MV-4-11 (cell line): Measurements from ENCODE around the gene APRT.

Source experiments
- DNase-seq: peaks from one replicate; lab custom pipeline; 2025; lab: John Stamatoyannopoulos, UW

APRT gene, protein sequence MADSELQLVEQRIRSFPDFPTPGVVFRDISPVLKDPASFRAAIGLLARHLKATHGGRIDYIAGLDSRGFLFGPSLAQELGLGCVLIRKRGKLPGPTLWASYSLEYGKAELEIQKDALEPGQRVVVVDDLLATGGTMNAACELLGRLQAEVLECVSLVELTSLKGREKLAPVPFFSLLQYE

DNA sequence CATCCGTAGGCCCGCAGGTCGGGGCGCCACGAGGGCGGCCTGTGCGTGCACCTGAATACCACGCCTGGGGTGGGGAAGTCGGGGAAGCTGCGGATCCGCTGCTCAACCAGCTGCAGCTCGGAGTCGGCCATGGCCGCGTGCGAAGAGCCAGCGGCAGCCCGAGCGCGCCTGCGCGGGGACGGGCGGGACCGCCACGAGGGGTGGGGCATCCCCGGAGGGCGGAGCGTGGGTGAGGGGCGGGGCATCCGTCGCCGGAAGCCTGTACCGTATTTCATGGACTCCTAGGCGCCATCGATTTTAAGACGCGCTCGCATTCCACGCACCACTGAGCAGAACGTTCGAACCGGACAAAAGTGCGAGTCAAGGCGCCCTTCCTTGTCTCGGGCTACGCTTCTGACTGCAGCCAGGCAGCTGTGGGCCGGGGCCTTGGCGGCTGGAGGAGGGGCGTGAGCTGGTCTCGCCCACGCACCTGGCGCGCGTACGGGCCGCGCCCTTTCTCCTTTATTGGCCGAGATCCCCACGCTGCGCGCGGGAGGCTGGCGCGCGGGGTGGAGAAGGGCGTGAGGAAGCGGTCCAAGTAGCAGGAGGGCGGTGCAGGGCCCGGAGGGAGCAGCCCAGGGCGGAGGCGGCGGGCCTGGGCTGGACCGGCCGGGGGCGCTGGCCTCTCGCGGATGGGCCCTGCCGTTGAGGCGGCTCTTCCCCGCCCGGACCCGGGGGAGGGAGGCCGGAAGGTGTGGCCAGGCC, at the start of gene APRT:
Gene APRT (minus strand): TSS at position 160 of the 744 bp plus-strand sequence. CDS start 29 bp downstream, at position 131.
- peak; percentile 90 for DNase-seq

DNA sequence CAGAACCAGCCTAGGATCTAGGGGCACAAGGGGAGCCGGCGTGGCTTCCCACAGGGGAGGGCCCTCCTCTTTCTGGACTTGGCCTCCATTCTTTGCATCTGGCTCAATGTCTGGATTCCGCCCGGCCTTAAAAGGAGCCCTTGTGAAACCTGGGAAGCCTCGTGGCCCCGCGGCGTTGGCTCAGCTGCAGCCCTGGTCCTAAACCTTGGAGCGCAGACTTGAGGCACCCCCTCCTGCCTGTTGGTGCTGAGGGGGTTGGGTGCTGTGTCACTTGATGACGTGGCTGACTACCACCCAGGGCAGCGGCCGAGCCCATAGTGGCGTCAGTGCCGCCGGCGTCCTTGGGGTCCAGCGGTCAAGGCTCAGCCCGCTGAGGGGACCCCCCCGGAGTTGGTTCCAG, 49.6 kb upstream of the APRT start:
- DNase-seq = no peak

DNA sequence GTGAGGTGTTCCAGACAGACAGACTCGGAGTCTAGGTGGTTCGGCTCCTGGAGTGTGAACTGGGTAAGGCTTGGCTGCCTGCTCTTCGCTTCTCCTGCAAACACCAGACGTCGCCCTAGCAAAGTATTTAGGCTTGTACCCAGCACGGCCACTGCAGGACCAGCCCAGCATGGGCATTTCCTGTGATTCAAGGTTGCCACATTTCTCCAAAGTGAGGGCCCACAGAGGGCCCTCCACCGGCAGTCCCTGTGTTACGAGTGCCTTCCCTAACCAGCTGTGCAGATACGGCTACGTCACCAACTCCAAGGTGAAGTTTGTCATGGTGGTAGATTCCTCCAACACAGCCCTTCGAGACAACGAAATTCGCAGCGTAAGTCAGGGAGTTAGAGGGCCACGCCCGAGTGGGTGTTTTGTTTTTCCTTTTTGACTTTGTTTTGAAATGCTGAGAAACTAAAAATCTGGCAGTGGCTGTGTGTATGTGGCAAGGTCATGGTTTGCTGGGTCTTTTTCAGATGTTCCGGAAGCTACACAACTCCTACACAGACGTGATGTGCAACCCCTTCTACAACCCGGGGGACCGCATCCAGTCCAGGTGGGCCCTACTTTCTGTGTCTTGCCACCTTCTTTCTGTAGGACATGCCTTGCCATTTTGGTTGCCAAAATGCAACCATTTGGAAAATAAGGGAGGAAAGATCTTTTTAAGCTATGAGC, 47.8 kb upstream of the APRT start:
- DNase-seq = no peak

DNA sequence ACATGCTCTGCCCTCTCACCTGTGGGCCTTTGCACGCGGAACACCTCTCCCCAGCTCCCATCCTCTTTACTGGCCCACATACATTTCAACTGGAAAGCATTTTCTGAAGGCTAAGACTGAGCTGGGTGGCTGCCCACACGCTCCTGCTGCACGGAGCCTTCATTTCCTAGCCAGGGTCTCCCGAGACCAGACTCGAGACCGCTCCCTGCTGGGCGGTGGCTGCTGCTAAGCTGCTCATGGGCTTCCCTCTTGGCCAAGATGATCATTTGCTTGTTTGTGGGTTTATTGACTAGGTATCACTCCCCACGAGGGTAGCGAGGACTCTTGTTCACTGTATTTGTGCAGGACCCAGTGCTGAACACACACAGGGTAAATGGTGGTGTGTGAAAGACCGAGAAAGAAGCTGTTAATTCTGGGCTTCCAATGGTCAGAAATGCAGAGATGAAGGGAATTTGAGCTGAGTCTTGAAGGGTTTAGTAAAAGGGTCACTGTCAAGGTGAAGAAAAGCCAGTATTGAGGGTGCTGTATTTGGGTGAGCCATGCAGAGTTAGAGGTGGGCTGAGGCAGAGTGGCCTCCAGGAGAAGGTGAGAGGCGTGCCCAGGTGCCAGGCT, 46.1 kb upstream of the APRT start:
- peak; percentile 81 for DNase-seq

DNA sequence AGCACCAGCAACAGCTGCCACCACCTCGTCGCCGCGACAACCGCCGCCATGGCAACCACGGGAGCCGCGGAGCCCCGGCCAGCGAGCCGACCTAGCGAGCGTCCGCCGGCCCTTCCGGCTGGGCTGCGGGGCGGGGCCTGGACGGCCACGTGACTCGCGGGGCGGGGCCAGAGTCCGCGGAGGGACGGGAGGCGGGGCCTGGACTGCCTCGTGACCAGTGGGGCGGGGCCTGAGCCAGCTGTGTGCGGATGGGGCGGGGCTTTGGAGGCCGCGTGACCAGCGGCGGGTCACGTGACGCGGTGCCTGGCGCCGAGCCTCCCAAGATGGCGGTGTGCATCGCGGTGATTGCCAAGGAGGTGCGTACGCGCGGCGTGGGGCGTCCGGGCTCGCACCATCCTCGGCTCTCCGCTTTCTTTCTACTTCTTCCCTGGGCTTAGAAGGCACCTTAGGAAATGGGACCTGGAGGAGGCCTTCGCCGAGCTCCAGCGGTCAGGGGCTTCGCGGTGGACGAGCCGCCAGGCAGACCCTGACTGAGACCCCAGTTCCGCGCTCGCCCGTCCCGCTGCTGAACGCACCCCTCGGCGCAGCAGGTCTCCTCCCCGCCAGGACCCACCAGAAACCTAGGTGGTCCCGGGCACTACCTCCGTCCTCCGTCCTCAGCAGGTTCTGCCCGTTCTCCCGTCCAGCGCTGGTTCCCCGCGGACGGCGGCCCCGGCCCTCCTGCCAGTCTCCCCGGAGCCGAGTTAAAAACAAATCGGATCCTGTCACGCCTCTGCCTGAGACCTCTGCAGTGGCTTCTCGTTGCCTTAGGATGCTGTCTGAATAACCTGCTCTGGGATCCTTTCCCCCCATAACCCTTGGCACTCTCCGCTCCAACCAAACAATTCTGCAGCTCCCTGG, 45.4 kb upstream of the APRT start, which contains the start of the genes GALNS and TRAPPC2L:
Gene GALNS (minus strand): TSS at position 120 of the 900 bp plus-strand sequence. CDS start 70 bp downstream, at position 50.
Gene TRAPPC2L (plus strand): TSS at position 300 of the 900 bp plus-strand sequence. CDS start 24 bp downstream, at position 324.
- DNase-seq = peak; percentile 86

DNA sequence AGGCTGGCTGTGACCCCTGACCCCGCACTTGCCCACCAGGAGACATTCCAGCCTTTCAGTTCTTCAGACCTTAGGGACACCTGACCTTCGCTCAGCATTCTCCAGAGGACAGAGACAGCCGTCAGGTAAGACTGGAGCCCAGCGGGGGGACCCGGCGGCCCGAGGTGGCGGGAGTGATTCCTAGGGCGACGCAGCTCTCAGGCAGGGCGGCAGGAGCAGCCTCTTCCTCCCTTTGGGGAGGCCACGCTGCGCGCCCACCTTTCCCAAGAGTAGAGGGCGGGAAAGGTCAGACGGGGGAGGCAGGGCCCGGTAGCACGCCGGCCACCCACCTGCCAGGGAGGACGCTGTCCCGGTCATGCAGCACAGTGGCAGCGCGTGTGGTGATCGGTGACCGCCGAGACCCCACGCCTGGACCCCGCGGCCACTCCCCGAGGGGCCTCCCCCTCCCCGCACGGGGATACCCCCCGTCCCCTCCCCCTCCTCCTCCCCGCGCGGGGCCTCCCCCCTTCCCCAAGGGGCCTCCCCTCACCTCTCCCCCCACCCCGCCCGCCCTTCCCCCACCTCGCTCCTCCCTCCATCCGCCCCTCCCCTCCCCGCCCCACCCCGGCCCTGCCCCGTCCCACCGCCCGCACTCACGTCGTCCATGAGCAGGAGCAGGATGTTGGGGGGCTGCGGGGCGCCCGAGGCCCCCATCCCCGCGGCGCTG, 44.5 kb upstream of the APRT start:
- no peak for DNase-seq

DNA sequence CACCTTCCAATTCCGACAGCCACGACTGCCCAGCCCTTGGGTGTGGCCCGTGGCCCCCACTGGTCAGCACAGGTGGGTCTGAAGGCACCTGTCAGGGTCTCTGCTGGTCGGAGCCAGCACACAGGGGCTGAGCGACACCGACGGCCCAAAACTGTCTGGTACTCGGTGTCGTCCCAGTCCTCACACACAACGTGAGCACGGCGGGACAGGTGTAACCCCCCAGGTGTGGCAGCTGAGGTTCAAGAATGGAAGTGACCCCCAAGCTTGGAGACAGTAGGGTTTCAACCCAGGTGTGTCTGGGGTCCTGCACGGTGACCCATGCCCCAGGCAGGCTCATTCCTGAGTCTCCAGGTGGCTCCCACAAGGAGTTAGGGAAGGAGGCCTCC, 44.0 kb upstream of the APRT start:
- no peak for DNase-seq

DNA sequence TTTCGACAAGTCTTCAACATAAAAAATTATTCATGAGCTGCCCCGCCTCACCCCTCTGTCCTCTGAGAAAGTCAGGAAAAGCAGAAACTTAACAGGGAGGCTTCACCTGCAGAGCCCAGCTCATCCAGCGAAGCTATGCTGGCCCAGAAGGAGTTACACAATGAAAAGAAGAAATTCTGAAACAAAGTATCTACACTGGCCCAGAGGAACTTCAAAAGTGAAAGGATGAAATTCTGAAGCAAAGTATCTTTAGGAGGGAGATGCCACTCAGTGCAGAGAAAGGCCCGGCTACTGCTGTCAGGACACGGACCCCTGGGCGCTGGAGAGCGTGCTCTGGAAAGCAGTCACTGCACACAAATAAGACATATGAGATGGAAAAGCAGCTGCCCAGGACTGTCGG, 43.4 kb upstream of the APRT start:
- no peak for DNase-seq

DNA sequence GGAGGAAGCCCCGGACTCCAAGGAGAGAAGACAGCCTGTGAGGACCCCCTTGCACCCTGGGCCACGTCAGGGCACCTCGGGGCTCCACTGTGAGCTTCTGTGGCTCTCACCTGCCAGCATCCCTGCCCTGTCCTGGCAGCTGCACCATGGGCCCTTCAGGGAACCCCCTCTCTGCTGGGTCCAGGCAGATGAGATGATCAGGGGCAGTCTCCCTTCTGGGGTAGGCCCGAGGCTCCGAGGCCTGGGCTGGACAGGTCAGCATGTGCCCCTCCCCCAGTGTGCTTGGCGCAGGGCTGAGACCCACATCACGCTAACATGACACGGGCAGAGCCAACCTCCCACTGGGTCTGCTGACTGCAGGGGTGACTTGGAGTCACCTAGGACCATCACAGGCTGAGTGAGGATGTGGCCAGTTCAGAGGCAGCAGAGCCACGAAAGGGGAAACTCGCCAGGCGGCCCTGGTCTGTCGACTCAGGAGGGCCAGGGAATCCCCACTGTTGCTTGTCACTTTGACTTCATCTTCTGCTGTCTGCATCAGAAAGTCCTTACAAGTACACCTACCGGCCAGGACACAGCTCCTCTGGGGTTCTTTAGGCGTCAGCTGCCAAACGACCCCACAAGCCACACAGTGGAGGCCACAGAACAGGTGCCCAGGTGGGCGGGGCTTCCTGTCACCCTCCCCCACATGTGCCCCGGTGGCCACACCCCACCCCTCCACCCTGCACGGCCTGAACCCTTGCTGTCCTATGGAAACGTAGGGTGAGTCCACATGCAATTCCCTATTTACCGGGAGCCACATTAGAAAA, 42.8 kb upstream of the APRT start:
- peak; percentile 40 for DNase-seq

DNA sequence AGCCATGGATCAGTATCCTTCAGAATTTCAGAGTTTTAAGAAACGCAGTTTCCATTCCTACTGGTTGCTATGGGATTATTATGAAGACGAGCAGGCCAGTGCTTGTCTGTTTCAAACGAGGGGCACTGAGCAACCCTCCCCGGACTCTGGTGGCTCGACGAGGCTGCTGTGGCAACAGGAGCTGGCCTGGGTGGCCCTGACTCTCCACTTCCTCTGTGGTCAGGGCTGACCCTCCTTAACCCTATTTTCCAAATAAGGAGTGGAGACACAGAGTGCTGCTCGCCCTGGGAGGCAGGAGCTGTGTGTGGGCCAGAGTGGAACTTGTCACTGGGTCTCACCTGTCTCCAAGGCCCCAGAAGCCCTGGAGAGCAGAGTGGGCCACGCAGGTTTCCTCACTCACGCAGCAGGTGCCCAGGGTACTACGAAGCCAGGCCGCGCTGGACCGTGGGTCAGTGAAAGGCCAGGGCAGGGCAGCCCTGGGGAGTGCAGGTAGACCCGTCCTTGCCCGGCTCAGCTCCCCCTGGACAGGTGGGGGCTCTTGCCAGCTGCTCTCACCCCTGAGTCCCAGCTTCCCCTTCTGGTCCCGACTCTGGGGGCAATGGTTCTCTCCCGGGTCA, 41.7 kb upstream of the APRT start:
- DNase-seq = peak; percentile 75

DNA sequence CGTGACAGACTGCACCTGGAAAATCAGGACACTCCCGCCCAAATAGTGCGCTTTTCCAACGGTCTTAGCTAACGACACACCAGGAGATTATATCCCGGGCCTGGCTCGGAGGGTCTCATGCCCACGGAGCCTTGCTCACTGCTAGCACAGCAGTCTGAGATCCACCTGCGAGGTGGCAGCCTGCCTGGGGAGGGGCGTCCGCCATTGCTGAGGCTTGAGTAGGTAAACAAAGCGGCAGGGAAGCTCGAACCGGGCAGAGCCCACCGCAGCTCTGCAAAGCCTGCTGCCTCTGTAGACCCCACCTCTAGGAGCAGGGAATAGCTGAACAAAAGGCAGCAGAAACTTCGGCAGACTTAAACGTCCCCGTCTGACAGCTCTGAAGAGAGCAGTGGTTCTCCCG, 39.9 kb upstream of the APRT start:
- DNase-seq = no peak

DNA sequence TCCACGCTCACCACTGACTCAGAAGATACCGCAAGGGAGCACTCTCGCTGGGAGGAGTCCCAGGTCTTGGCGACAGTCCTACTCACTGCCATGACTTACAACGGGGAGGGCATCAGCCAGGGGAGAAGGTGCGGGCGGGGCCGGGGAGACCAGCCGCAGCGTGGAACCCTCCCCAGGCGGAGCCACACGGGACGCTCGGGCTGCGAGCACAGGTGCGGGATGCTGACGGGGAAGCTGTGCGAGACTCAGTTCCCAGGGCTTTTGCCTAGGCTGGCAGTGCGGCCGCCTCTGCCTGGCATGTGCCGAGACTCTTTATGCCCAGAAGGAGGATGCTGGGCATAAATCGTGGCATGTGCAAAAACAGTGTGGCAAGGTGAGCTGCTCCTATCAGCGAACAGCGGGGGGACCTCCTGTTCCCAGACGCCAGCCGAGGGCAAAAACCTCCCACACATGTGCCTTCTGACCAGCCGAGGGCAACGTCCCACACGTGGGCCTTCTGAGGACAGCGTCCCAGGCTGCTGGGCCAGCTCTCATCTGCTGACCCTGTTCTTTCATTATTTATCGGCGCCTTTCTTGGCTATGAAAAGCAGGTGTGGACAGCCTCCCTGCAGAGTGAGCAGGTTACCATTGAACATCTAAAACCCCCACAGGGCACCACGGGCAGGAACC, 38.9 kb upstream of the APRT start:
- no peak for DNase-seq

DNA sequence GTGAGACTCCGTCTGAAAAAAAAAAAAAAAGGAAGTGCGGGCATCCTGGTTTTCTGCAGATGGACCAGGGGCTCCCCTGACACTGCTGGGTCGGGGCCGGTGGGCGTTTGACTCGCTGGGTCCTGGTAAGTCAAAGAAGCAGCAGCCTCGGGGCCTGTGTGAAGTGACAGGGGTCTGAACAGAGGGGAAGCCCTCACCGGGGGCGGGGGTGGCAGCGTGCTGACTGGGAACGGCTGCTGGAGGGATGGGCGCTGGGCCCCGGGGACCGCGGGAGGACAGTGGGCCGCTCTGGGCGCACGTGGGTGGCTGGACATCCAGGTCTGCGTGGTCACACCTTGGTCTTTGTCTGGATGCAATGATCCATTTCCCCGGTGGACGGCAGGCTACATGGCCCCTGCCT, 36.8 kb upstream of the APRT start:
- no peak for DNase-seq

DNA sequence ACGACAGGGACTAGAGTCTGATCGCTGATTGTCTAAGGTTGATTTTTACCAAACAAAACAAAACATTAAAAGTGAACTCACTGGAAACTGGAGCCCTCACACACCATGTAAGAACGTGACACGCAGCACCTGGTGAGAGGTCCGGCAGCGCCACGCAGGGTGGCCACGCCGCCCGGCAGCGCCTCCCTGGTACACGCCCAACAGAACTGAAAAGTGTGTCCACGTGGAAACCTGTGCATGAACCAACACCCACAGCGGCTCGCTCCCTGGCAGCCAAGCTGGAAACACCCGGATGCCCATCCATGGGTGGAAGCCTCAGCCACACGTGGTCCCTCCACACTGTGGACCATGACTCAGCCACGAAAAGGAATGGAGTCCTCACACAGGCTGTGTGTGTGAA, 35.9 kb upstream of the APRT start:
- no peak for DNase-seq

DNA sequence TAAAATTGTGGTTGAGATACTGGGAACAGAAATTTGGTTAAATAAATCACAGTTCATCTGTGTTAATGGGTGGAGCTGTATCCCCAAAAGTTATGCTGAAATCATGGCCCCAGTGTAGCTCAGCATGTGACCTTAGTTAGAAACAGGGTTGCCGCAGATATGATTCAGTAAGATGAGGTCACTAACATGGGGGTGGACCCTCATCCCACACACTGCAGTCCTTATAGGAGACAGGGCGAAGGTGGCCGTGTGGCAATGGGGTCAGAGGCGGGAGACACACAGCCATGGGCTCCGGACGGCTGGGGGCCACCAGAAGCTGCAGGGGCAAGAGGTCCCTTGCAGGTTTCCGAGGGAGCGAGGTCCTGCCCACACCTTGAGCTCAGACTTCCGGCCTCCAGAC, 34.4 kb upstream of the APRT start:
- DNase-seq = no peak

DNA sequence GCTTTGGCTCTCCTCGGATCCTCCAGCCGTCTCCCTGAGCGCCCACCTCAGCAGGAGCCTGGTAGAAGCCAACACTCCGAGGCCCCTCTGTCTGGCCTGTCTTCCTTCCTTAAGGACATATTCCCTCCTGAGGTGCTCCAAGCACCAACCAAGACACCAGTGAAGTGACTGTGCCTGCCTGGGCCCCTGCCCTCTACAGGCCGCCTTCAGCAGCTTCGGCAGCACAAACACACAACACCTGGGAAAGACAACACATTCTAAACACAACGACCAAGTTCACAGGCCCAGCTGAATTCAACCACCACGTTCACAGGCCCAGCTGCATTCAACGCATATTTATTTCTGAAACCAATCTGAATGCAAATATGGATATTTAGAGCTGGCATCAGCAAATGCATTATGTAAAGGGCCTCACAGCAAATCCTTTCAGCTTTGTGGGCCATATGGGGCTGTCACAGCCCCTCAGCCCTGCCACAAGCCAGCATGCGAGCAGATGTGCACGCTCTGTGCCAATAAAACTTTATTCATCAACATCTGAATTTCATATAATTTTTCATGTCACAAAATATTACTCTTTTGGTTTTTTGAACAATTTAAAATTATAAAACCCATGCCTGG, 32.8 kb upstream of the APRT start:
- no peak for DNase-seq

DNA sequence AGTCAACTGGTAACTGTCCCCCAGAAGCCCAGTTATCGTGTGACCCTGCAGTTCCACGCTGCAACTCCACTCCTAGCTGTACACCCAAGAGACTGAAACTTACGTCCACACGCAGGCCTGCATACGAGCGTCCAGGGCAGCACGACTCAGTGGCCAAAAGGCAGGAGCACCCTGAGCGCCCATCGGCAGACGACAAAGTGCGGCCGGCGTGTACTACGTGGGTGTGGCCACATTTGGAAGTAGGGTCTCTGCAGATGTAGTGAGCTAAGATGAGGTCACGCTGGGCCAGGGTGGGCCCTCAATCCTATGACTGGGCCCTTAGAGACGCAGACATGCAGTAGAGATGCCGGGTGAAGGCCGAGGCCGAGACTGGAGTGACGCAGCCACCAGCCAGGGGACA, 31.5 kb upstream of the APRT start:
- no peak for DNase-seq

DNA sequence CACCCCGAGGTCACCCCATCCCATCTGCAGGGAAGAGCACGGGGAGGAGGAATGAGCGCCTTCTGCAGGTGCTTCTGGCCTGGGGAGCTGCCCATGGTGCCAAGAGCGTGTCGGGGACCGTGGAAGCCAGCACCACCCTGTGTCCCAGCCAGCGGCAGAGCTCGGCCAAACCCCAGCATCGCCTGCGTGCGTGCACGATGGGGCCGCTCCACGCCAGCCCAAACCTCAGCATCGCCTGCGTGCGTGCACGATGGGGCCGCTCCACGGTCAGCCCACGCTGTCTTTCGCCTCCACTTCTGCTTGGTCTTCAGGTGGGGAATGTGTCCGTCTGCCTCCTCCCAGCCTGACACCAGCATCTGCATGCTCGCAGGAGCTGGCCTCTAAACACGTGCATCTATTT, 31.1 kb upstream of the APRT start:
- DNase-seq = no peak
